A204.1 (cell line): ENCODE measurements around the gene DNAJB2.
"Not testable (repeated sequence)": the region's sequence is repeated elsewhere in the genome, so short reads cannot be mapped to it uniquely, and the experiment has no call there.

Experiments used
- FAIRE-seq: peaks from 2 replicates; lab custom pipeline; 2012; peaks lifted over from hg19 to GRCh38; lab: Jason Lieb, UNC

The DNAJB2 gene

DNA sequence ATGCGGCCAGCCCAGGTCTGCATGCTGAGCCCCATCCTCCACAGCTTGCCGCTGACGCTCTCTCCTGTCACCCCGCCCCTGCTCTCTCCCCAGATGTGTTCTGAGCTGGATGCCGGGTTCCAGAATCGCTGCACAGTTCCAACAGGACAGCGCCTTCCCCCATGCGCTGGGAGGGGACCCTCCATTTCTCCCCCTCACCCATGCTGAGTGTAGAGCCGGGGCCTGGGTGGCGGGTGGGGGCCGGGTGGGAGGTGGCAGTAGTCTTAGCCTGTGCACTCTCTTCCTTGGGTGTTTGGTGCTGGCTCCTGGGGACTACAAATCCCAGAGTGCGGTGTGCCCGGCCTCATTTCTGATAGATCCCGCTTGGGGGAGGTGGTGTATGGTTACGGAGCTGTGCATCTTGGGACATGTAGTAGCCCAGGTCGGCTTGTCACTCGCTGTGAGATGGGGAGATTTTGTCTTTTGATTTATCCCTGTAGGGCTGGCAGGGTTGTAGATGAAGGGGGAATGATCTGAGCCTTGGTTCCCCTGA lies 6.8 kb downstream of the DNAJB2 start:
- no peak for FAIRE-seq

DNA sequence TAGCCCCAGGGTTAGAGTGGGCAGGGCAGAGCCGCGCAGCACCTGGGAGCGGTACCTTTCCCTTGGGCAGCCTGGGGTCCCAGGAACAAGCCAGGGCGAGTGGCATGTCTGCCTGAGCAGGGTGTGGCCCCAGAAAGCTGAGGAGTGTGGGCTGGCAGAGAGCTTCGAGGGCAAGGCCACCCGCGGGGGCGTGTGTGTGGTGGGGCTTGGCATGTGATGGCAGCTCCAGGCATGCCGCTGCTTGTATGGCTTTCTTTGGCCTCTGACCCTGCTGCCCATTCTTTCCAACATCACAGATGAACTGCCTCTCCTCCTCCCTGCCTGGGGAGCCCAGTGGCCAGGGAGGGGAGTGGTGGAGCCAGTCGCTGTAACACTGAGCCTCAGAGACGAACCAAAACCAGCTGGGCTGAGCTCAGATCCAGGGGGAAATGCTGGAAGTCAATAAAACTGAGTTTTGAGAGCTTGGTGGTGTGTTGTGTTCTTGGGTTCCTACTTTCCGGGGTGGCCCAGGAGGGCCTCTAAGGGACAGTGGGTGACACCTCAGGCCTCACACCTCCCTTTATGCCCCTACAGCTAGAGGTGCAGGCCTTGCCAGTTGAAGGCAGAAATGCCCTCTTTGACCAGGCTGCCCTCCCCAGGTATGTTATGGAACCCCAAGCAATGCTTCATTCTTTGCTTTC lies 7.4 kb downstream of the DNAJB2 start:
- FAIRE-seq: no peak

DNA sequence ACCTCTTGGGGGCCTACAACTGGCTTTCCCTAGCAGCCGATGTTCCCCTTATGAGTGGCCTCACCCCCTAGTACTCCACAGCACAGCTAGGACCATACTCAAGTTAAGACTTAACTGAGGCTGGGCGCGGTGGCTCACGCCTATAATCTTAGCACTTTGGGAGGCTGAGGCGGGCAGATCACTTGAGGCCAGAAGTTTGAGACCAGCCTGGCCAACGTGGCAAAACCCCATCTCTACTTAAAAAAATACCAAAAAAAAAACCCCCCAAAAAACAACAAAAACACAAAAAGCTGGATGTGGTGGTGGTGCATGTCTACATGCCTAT lies 7.9 kb downstream of the DNAJB2 start:
- FAIRE-seq: not testable (repeated sequence)

DNA sequence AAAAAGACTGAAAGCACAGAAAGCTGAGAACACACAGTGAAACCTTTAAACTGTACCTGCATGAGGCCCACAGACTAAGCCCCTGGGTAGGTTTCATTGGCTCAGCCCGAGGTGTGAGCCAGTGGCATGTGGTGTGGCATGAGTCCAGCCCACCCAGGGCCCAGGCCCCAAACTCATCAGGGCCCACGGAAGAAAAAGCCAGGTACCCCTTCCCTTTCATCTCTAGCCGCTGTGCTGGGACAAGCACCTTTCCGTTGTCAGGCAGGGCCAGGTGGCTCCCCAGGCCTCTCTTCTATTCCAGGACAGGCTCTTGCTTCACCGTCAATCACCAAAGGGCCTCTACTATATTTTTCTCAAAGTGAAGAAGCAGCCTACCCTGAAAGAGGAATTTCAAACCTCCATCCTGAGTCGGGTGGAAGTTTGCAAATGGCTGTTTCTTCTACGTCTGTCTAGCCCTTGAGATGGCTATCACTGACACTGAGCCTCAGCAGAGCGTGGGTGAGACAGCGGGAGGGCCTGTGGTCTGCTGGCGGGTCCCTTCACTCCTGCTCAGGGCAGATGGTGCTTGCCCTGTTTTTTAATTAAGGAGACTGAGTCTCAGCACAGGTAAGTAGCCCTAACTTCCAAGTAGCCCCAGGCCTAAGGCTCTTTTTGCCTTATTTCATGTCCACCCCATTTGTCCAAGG lies 8.6 kb downstream of the DNAJB2 start:
- no peak for FAIRE-seq

- no peak for FAIRE-seq
Measured at GRCh38 chr2:219289195-219289536, 10.0 kb downstream of the DNAJB2 start.

DNA sequence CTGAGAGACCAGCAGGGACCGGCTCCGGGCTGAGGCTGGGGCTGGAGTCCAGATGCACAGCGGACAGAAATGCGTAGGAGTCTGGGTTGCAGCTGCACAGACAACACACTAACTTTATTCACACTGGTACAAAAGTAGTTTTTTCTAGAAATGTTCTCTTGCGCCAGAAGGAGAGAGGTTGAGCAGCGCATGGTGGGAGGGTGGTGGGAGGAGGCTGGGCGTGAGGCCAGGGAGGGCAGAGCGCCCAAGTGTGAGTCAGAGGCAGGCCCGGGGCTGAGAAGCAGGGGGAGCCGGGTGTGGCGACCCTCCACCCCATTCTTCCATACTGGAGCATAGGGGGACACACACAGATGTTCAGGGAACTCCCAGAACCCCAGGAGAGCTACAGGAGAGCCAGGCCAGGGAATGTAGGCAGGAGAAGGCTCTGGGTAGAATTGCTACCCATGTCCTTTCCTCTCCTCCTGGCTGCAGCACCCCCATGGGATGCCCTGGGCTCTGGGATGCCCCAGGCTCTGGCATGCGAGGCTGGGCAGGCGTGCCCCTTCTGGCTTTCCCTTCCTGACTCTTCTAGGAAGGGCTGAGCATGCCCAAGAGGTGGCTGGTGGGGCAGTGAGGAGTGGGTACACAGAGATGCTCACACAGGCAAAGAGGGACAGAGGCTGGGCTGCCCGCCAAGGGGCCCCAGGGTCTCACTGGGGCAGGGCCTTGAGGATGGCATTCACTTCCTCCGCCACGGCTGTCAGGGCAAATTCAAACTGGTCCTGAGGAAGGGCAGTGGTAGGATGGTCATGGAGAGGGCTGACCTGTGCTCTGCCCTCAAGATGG lies 10.6 kb downstream of the DNAJB2 start:
- no peak for FAIRE-seq

- no peak for FAIRE-seq
Measured at GRCh38 chr2:219290381-219291171, 11.4 kb downstream of the DNAJB2 start.

DNA sequence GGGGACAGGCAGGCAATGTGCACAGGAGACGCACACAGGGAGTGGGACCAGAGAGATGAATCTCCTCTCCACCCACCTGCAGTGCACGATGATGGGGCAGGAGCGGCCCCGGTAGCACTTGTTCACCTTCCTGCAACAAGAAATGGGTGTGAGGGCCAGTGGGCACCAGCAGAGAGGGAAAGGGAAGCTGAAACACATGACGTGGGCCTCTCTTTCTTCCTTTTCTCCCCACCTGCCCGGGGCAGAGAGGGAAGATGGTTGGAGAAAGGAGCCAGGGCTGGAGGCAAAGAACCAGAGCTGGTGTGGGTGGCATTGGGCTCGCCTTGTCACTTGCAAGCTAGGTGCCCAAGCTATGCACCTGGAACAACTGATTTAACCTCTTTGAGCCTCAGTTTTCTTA lies 12.2 kb downstream of the DNAJB2 start:
- no peak for FAIRE-seq

DNA sequence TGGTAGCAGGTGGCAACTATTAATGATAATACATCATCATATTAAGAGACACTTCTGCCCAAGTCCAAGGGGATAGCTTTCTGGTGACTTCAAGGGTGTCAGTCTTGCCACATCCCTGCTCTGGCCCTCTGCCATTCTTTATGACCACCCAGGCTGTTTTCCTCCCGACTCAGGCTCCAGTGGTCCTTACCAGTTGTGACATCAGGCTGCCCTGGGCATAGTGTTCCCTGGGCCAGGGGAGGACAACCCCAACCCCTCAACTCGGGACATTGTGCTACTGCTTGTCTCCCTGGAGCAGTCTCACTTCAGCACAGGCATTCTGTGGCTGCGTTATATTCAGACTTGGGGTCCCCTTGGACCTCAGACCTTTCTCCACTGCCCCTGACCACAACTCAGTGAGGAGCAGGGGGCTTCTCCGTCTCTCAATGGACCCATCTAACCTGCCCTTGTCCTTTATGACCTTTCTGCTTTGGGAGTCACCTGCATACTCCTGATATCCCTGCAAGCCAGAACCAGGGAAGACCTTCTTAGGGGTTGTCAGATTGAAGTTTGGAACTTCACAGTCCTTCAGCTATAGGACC lies 12.8 kb downstream of the DNAJB2 start:
- FAIRE-seq: no peak

DNA sequence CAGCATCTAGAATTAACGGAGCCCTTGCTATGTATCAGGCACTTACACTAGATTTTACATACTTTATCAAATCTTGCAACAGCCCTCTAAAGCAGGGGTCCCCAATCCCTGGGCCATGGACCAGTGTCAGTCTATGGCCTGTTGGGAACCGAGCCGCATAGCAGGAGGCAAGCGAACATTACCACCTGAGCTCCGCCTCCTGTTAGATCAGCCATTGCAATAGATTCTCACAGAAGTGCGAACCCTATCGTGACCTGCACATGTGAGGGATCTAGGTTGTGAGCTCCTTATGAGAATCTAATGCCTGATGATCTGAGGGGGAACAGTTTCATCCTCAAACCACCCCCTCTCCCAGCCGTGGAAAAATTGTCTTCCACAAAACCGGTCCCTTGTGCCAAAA lies 13.4 kb downstream of the DNAJB2 start:
- FAIRE-seq: no peak

DNA sequence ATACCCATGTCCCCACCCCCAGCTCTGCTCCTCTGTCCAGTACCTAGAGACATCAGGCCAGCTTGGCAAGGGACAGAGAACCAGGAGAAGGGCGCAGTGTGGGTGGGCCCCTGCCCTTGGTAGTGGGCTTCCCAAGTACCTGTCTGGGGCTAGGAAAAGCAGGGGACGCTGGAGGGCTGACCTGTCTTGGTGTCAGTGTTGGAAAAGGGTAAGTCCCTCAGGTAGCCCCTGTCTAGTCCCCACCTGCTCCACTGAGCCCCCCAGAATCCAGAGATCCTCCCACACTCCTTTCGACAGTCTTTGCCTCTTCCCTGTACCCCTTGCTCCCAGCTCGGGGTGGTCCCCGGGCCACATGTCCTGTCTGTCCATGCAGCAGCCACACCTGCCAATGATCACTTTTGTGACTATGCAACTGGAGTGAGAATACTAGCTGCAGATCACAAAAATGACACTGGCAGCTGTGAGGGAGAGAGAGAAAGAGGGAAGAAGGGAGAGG lies 14.6 kb downstream of the DNAJB2 start:
- no peak for FAIRE-seq

- no peak for FAIRE-seq
Measured at GRCh38 chr2:219294356-219295351, 15.5 kb downstream of the DNAJB2 start.

DNA sequence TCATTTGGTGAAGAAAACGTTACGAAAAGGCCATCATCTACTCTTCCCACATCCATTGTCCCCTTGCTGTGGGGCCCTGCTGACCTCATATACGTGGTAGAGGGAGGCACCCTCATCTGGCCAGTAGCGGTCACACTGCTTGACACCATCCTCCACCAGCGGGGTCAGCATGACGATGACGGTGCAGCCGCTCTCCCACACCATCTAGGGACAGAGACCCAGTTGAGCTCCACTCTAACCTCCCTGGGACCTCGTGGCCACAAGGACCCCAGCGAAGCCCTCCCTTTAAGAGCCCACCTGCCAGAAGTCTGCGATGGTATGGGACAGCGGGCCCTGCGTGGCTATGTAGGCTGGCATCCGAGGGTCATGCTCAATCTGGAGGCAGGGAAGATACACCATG lies 17.0 kb downstream of the DNAJB2 start:
- FAIRE-seq: no peak

DNA sequence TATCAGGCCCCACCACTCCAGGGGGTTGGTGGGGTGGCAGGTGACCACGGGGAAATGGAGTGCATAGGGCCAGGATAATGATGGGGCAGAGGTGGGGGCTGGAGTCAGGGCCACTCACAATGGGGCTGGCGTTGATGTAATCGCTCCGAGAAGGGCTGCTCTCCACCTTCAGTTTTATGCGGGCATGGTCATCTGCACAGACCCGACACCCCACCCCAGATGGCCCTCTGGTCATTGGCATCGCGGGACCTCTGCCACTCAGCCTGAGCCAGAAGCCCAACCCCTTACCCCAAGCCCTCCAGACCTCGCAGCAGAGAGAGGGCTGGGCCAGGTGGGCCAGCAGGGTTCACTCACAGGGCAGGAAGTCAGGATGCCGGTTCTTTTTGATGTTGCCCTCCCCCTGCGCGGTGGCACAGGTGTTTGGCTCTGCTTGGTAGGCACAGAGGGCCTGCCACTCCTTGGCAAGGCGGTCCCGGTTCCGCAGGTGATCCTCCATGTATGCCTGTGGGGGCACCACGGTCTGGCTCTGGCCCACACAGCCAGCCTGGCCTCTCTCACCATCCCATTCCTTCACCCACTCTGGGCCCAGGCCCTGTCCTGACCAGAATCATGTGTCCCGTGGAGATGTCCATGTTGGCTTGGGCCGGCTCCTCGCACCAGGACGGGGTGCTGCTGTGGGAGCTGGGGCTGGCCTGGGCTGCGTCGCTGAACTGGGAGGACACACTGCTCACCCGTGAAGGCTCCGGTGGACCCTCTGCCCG lies 17.6 kb downstream of the DNAJB2 start:
- FAIRE-seq: no peak

GRCh38 chr2:219297766-219298456 lies 18.7 kb downstream of the DNAJB2 start:
- FAIRE-seq: no peak

DNA sequence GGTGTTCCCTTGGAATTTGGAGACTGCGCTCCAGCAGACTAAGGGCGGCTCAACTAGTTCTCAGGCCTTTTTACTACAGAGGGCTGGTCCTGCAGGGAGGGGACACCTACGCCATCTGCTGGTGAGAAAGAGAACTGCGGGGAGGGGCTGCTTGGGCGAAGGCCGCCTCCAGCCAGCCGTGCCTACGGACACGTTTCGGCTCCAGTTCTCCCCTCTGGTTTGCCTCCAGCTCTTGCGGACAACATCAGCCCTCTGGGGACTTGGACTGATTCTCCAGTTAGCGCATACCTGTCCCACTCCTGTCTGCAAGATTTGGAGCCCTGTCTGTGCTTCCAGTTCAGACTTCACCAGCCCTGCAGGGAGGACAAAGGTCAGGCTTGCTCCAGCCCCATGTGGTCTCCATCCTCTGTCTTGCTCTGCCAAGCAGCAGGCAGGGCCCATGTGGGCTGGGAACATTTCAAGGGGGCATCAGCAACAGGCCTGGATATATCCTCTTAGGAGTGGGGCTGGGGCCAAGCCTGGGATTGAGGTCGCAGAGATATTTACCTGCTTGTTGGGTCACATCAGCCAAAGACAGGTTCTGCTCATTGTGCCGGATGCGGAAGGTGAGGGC lies 19.7 kb downstream of the DNAJB2 start:
- FAIRE-seq: no peak

GRCh38 chr2:219299372-219299760 lies 20.2 kb downstream of the DNAJB2 start:
- FAIRE-seq: no peak

- no peak for FAIRE-seq
Measured at GRCh38 chr2:219300022-219300421, 20.9 kb downstream of the DNAJB2 start.
